GM18873 (cell line): ENCODE results near the gene GGN.
"Not testable (repeated sequence)": the region's sequence is repeated elsewhere in the genome, so short reads cannot be mapped to it uniquely, and the experiment has no call there.

ENCODE experiments used
- ATAC-seq: cut with Tn5 transposase; IDR thresholded peaks from one replicate; pipeline ENCODE4 v1.9.1; 2021; ENCODE audit warnings: mild to moderate bottlenecking, moderate library complexity, moderate number of reproducible peaks; ENCODE audit not compliant: unreplicated experiment, low FRiP score

Gene GGN

GRCh38 chr19:38387550-38388348, at the start of gene GGN:
GGN (minus strand) TSS chr19:38388034; CDS start chr19:38387261, 773 bp downstream.
- no peak for ATAC-seq

- ATAC-seq = no peak
Measured at GRCh38 chr19:38437295-38437694, 49.5 kb upstream of the GGN start.

- ATAC-seq = no peak
Measured at GRCh38 chr19:38434549-38435051, 46.8 kb upstream of the GGN start.

- no peak for ATAC-seq
Measured at GRCh38 chr19:38433268-38433733, 45.5 kb upstream of the GGN start, which contains the start of gene RYR1. RYR1 (plus strand) TSS chr19:38433691; CDS start chr19:38433830, 139 bp downstream.

- ATAC-seq = no peak
Measured at GRCh38 chr19:38430931-38431330, 43.1 kb upstream of the GGN start.

- no peak for ATAC-seq
Measured at GRCh38 chr19:38429811-38430156, 42.0 kb upstream of the GGN start.

- no peak for ATAC-seq
Measured at GRCh38 chr19:38429055-38429810, 41.4 kb upstream of the GGN start.

GRCh38 chr19:38427035-38427677, 39.3 kb upstream of the GGN start:
- ATAC-seq = not testable (repeated sequence)

GRCh38 chr19:38425810-38426466, 38.1 kb upstream of the GGN start, which contains the start of gene RASGRP4:
RASGRP4 (minus strand) TSS chr19:38426219; CDS start chr19:38426091, 128 bp downstream.
- no peak for ATAC-seq

- no peak for ATAC-seq
Measured at GRCh38 chr19:38425222-38425809, 37.5 kb upstream of the GGN start.

GRCh38 chr19:38424272-38424671, 36.4 kb upstream of the GGN start:
- no peak for ATAC-seq

- ATAC-seq = no peak
Measured at GRCh38 chr19:38422438-38422837, 34.6 kb upstream of the GGN start.

GRCh38 chr19:38421856-38422255, 34.0 kb upstream of the GGN start:
- no peak for ATAC-seq

GRCh38 chr19:38420935-38421334, 33.1 kb upstream of the GGN start:
- ATAC-seq = no peak

GRCh38 chr19:38417544-38418506, 30.0 kb upstream of the GGN start:
- no peak for ATAC-seq

- no peak for ATAC-seq
Measured at GRCh38 chr19:38417146-38417543, 29.3 kb upstream of the GGN start.

GRCh38 chr19:38413416-38413815, 25.6 kb upstream of the GGN start:
- ATAC-seq = no peak

GRCh38 chr19:38412961-38413360, 25.1 kb upstream of the GGN start:
- ATAC-seq = no peak

GRCh38 chr19:38412491-38412890, 24.7 kb upstream of the GGN start:
- ATAC-seq = no peak
